Panc1 (cell line): Measurements from ENCODE around the gene RASSF10.

Experiments used
- POLR2AphosphoS5 ChIP-seq: IDR thresholded peaks from 2 replicates; pipeline ENCODE4 v1.6.1; 2012; ENCODE audit warnings: mild to moderate bottlenecking, low read depth, low read length, moderate library complexity
- SIN3A ChIP-seq: IDR thresholded peaks from 2 replicates; pipeline ENCODE4 v1.6.1; 2012; ENCODE audit warnings: low read depth, mild to moderate bottlenecking, low read length, moderate library complexity, borderline replicate concordance; ENCODE audit not compliant: insufficient read depth
- TF ChIP-seq, protein P1 (sequence below): fragments of 450-650 bp; IDR thresholded peaks from 2 replicates; pipeline ENCODE4 v1.5.1; 2017; ENCODE audit warnings: mild to moderate bottlenecking
- TF ChIP-seq, protein P2 (sequence below), 2 experiments: IDR thresholded peaks; 2 replicates each; pipeline ENCODE4 v1.6.1; 2011 to 2012; ENCODE audit warnings: low read depth in 2 of 2, control low read depth in 1 of 2, low read length in 1 of 2, mild to moderate bottlenecking in 1 of 2, moderate library complexity in 1 of 2; ENCODE audit not compliant: insufficient read depth in 1 of 2

DNA sequence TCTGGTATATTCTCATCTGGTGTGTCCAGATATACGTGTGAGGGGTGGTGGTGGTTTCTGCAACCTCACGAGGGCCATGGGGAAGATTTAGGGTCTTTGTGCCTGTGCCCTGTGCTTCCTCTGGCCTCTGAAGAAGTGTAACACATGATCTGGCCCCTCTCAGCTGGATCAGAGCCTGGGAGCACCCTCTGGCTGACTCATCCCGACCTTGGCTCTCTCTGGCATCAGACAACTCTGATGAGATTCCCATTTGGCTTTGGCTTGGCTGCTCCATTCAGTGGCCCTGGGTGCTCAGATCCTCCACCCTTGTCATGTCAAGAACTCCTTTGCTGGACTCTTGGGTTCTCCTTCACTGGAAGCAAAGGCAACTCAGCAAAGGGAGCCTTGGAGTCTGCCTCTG, 45.2 kb downstream of the RASSF10 start:
- TF ChIP-seq, protein P1, sequence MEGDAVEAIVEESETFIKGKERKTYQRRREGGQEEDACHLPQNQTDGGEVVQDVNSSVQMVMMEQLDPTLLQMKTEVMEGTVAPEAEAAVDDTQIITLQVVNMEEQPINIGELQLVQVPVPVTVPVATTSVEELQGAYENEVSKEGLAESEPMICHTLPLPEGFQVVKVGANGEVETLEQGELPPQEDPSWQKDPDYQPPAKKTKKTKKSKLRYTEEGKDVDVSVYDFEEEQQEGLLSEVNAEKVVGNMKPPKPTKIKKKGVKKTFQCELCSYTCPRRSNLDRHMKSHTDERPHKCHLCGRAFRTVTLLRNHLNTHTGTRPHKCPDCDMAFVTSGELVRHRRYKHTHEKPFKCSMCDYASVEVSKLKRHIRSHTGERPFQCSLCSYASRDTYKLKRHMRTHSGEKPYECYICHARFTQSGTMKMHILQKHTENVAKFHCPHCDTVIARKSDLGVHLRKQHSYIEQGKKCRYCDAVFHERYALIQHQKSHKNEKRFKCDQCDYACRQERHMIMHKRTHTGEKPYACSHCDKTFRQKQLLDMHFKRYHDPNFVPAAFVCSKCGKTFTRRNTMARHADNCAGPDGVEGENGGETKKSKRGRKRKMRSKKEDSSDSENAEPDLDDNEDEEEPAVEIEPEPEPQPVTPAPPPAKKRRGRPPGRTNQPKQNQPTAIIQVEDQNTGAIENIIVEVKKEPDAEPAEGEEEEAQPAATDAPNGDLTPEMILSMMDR: no peak
- TF ChIP-seq POLR2AphosphoS5 (no peak), SIN3A (no peak)
- TF ChIP-seq, protein P2, sequence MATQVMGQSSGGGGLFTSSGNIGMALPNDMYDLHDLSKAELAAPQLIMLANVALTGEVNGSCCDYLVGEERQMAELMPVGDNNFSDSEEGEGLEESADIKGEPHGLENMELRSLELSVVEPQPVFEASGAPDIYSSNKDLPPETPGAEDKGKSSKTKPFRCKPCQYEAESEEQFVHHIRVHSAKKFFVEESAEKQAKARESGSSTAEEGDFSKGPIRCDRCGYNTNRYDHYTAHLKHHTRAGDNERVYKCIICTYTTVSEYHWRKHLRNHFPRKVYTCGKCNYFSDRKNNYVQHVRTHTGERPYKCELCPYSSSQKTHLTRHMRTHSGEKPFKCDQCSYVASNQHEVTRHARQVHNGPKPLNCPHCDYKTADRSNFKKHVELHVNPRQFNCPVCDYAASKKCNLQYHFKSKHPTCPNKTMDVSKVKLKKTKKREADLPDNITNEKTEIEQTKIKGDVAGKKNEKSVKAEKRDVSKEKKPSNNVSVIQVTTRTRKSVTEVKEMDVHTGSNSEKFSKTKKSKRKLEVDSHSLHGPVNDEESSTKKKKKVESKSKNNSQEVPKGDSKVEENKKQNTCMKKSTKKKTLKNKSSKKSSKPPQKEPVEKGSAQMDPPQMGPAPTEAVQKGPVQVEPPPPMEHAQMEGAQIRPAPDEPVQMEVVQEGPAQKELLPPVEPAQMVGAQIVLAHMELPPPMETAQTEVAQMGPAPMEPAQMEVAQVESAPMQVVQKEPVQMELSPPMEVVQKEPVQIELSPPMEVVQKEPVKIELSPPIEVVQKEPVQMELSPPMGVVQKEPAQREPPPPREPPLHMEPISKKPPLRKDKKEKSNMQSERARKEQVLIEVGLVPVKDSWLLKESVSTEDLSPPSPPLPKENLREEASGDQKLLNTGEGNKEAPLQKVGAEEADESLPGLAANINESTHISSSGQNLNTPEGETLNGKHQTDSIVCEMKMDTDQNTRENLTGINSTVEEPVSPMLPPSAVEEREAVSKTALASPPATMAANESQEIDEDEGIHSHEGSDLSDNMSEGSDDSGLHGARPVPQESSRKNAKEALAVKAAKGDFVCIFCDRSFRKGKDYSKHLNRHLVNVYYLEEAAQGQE (IDR thresholded peaks at IDR 0.05; ENCODE audit: insufficient read depth in 1 of 2, low read depth in 2 of 2, low read length in 1 of 2): no peak
